ENCODE results near the gene NQO1.

Gene NQO1

DNA sequence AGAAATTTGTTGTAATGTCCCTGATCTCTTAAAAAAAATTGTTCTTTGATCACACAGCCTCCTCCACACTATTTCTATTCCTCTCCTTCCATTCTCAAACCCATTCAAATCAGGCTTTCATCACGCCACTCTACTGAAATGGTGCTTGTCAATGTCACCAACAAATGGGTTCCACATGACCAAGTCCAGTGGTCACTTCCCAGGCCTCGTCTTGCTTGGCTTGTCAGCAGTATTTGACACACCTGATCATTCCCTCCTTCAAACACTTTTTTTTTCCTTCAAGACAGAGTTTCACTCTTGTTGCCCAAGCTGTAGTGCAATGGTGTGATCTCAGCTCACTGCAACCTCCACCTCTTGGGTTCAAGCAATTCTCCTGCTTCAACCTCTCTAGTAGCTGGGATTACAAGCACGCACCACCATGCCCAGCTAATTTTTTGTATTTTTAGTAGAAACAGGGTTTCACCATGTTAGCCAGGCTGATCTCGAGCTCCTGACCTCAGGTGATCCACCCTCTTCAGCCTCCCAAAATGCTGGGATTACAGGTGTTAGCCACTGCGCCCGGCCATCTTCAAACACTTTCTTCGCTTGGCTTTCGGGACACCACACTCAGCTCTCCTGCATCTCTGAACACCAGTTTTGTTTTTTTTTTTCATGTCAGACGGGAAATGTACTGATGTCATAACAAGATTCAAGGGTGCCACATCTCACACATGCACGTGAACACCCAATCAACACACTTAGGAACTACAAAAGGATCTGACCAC is 18.3 kb downstream of the NQO1 start:
- in situ Hi-C loops (cut with MboI; ENCODE audit: low sequenced_read_pairs), result no loop called here

DNA sequence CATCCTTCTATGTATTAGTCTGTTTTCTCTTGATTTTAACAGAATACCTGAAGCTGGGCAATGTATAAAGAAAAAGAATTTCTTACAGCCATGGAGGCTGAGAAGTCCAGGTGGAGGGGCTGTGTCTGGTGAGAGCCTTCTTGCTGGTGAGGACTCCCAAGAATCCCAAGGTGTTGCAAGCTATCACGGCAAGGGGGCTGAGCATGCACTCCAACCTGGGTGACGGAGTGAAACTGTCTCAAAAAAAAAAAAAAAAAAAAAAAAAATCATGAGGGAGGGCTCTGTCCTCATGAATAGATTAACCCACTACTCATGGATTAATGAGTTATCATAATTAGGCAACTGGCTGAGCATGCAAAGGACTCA is 19.4 kb downstream of the NQO1 start:
- in situ Hi-C loops (cut with MboI; ENCODE audit: low sequenced_read_pairs), result no loop called here

DNA sequence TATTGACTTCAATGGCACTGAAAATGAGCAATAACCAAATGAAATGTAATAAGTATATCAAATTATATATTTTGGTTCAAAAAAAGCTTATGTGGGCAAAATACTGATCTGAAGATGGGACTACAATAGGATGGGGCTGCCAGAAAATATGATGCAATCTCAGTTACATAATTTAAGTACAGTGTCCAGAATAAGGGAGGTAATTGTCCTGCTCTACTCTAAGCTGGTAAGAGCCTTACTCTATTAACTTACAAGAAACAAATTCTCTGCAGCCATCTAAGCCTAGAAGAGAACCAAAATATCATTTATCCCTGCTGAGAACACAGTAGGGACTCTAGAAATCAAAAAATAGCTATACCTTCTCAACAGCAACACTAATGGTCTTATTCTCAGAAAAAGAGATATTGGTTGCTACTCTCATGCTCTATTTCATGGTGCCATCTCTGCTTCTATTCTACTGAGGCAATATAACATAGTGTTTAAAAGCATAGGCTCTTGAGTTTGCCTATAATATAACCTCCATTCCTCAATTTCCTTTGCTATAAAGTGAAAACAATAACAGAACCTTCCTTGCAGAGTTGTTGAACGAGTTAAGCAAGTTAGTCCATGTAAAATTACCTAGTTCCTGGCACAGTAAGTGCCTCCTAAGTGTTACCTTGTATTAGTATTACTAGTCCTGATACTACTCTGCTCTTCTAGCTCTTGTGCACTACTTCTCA is 19.9 kb downstream of the NQO1 start:
- in situ Hi-C loops (cut with MboI; ENCODE audit: low sequenced_read_pairs), result no loop called here

DNA sequence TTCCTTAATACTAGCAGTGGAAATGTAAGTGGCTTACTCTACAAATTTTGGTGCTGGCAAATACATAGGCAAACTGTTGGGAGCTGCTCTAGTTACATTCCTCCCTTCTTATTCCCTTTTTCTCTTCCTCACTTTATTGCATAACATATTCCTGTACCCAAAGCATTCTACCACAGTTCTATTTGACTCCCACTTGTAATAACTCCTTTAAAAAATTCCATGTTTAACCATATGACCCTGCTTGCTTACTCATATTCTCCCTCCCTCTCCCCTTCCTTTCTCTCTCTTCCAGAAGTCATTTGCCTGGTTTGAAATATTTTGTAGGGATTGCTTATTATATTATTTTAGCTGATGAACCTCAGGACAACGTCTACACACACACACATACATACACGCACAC is 22.7 kb downstream of the NQO1 start:
- in situ Hi-C loops (cut with MboI; ENCODE audit: low sequenced_read_pairs), result no loop called here

DNA sequence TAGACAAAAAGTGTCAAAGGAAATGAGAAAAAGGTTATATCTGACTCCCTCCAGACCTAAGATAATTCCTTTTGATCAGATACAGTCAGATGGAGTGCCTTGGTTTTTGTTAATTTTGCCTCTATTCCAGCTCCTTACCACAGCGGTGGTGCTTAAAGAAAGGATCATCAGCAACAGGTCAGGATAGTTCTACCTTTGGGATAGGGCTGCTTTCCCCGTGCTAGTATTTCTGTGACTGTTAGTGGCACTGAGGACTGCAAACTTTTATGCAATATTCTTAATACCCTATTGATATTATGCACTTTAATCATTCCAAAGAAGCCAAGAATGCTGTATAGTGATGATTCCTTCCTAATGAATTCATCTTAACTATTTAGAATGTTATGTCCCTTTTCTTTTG is 24.5 kb downstream of the NQO1 start:
- in situ Hi-C loops (cut with MboI; ENCODE audit: low sequenced_read_pairs), result no loop called here

DNA sequence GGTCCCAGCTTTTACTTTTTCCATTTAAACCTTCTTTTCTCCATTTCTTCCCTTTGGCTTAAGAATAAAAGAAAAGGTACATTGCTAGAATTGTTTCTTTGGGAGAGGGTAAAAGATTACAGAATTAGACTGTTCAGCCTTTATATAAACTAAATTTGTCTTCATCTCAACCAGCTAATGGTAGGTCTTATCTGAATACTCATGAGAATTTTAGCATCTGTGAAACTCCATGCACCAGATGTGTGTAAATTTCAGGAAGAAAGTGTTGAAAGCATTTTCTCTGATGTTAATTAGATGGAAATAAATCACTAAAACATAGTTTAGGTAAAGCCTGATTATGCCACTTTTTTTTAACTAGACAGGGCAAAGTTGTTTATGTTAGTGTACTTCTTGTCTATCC is 24.9 kb downstream of the NQO1 start:
- in situ Hi-C loops (cut with MboI; ENCODE audit: low sequenced_read_pairs), result no loop called here

DNA sequence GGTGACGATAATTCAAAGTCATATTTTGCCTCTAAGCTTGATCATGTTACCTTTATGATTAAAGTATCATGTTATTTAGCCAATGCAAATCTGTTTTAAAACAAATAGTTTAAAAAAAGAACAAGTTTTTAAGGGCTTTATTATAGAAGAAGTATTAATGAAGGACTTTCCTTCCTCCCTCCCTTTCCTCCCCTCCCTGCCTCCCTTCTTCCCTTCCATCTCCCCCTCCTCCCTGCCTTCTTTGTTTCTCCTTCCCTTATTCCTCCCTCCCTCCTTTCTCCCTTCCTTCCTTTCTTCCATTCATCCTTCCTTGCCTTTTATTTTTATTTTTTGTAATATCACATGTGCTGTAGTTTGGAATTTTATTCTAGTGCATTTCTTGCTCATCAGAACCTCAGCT is 26.4 kb downstream of the NQO1 start:
- in situ Hi-C loops (cut with MboI; ENCODE audit: low sequenced_read_pairs), result no loop called here

DNA sequence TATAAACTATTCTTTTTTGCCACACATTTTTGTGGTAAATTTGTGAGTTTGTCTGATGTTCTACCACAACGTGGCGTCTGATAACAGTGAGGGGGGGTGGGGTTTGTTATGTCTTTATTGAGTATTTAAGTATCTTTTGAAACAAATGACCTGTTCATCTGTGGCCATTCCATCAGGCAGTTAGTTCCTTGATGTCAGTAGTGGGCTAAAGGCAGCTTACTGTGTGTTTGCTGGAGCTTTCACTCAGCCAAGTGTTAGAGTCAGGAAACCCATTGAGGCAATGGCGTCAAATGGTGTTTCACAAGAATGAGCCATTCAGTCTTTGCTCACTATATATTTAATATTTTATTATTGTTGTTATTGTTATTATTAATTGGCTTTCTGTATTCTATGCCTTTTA is 28.0 kb downstream of the NQO1 start:
- in situ Hi-C loops (cut with MboI; ENCODE audit: low sequenced_read_pairs), result no loop called here

DNA sequence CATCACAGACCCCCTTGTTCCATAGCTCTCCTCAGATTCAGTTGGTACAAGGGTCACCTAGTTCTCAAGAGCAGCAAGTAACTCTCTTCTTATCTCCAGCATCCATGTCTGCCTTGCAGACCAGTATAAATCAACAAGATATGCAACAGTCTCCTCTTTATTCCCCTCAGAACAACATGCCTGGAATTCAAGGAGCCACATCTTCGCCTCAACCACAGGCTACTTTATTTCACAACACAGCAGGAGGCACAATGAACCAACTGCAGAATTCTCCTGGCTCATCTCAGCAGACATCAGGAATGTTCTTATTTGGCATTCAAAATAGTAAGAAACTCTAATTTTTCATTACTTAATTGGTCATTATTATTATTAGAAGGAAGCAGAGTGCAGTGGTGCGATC is 32.4 kb downstream of the NQO1 start:
- in situ Hi-C loops (cut with MboI; ENCODE audit: low sequenced_read_pairs), result no loop called here

DNA sequence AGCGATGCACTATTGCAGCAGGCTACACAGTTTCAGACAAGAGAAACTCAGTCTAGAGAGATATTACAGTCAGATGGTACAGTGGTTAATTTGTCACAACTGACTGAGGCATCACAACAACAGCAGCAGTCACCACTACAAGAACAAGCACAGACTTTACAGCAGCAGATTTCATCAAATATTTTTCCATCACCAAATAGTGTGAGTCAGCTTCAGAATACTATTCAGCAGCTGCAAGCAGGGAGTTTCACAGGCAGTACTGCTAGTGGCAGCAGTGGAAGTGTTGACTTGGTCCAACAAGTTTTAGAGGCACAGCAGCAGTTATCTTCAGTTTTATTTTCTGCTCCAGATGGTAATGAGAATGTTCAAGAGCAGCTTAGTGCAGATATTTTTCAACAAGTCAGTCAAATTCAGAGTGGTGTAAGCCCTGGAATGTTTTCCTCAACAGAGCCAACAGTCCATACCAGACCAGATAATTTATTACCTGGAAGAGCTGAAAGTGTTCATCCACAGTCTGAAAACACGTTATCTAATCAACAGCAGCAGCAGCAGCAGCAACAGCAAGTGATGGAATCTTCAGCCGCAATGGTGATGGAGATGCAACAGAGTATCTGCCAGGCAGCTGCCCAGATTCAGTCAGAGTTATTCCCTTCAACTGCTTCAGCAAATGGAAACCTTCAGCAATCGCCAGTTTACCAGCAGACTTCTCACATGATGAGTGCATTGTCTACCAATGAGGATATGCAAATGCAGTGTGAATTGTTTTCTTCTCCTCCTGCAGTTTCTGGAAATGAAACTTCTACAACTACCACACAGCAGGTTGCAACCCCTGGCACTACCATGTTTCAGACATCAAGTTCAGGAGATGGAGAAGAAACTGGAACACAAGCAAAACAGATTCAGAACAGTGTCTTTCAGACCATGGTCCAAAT is 34.1 kb downstream of the NQO1 start:
- in situ Hi-C loops (cut with MboI; ENCODE audit: low sequenced_read_pairs), result no loop called here

DNA sequence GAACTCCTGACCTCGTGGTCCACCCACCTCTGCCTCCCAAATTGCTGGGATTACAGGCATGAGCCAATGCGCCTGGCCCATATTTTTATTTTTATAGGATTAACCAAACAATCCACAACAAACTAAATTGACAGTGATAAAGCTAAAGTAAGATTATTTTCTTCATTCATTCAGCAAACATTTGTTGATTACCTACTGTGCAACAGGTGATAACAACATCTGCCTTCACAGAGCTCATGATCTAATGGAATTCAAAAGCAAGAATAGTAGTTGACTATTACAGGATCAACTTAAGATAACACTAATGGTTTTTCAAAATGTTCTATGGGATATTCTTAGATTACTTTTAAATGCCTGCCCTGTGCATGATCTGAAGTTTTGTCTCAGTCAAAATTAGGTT is 37.8 kb downstream of the NQO1 start:
- in situ Hi-C loops (cut with MboI; ENCODE audit: low sequenced_read_pairs), result no loop called here

DNA sequence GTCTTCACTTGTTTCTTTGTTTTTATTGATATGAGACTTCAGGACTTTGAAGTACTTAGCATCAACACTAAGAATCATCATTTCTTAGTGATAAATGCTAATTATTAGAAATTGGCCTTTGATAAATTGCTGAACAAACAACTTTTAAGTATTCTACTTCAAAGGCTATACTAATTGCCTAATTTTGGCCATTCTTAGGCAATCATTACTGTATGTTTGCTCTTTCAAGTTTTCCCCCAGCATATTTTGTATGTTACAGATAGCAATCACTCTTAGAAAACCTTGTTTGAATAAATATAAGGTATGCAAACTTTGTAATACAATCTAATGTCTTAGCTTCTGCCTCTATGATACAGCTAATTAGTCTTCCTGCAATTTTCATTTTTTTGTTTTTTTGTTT is 46.0 kb downstream of the NQO1 start:
- in situ Hi-C loops (cut with MboI; ENCODE audit: low sequenced_read_pairs), result no loop called here

DNA sequence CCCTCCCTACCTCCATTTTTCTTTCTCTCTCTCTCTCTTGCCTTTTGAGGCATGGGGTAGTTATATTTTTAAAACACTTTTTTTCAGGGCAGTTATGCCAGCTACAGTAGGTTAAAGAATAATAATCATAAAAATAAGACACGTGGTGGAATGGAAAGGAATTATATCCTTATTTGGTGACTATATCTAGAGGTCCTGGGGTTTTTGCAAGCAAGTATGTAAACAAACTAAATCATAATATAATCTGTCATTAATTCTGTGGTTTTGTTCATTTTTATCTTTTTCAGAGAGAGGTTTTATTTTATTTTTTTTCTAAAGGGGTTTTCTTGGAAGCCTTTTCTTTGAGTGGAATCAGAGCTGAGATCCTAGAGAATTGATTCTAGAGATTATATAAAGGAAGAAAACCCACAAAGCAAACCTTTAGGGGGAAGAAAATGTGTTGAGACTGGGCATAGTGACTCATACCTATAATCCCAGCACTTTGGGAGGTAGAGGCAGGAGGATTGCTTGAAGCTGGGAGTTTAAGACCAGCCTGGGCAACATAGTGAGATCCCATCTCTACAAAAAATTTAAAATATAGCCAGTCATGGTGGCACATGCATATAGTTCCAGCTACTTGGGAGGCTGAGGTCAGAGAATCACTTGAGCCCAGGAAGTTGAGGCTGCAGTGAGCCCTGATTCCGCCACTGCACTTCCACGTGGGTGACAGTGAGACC is 53.2 kb downstream of the NQO1 start:
- in situ Hi-C loops (cut with MboI; ENCODE audit: low sequenced_read_pairs), result no loop called here

DNA sequence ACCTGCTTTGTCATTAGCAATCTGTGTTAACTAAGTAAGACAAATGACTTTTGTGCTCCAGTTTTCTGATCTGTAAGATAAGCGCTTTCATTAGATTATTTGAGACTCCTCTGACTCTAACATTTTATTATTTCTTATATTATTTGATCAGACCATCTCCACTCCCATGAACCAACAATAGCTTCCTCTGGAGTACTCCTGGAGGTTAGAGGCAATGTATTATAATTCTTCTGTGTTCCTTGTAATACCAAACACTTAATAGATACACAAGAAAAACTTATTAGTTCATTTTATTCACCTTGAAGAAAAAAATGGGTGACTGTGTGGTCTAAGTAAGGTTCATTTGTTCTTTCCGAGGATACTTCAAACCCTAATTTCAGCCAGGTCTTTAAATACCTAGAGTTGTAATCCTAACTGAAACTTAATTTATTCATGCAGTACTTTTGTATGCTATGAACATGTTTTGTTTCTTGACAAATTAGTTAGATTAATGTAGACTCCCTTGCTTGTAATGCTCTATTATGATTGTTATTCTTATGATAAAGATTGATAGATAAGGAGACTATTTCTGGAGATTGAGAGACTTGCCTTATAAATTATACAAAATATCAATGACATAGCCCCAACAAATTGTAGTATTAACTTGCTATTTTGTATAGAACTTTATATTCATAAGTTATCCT is 53.9 kb downstream of the NQO1 start:
- in situ Hi-C loops (cut with MboI; ENCODE audit: low sequenced_read_pairs), result no loop called here

DNA sequence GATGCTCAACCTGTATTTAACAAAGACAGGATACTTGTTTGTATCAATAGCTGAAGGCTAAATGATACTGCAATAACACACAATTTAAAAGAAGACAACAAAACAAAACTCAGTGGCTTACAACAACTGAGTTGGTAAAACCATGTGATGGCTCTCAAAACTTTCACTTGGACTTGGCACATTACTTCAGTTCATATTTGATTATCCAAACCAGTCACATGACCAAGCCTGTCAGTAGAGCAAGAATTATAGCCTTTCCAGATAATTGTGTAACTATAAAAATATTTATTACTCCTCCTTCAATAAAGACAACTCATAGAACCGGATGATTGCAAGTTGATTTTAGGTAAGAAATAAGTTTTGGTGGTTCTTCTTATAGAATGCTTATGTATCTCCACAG is 56.8 kb downstream of the NQO1 start:
- in situ Hi-C loops (cut with MboI; ENCODE audit: low sequenced_read_pairs), result no loop called here

DNA sequence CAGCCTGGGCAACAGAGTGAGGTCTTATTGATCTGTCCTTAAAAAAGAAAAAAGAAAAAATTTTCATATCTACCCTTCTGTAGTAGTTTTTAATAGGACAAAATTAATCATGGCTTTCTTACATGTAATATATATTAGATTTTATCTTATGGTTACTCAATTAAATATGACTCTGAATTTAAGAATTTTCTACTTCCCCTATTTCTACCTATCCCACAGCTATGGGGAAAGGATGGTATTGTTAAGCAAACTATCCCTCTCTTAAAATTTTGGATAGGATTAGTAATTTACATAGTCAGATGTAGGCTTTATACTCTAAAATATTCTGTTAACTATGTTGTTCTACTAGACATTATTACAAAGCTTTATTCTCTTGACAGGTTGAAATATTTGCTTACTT is 62.5 kb downstream of the NQO1 start:
- in situ Hi-C loops (cut with MboI; ENCODE audit: low sequenced_read_pairs), result no loop called here

DNA sequence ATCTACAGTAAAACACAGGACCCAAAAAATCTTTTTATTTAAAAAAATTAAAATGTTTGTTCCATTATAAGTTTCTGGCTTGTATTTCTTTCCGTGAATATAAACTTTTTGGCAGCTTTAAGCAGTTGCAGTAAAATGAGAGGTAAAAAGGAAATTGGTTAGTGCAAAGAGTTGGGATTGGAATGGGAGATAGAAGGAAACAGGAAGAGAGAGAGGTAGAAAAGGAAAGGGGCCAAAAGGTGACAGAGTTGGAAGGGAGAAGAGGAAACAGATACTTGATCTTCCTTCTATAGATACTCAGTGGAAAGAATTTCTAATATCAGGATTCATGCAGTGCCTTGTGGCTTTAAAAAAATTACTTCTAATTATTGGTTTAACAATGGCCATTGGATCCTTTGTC is 63.5 kb downstream of the NQO1 start:
- in situ Hi-C loops (cut with MboI; ENCODE audit: low sequenced_read_pairs), result no loop called here

DNA sequence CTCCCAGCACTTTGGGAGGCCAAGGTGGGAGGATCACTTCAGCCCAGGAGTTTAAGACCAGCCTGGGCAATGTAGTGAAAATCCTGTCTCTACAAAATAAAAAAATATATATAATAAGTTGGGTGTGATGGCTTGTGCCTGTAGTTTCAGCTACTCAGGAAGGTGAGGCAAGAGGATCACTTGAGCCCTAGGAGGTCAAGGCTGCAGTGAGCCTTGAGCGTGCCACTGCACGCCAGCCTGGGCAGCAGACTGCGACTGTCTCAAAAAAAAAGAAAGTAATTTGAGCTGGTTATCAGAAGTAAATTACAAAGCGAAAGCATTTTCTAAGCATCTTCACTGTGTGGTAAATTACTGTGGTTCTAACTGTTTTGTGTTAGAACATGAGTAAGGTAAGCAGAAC is 66.2 kb downstream of the NQO1 start:
- in situ Hi-C loops (cut with MboI; ENCODE audit: low sequenced_read_pairs), result no loop called here

Data from hTERT RPE-1 (cell line).